Measurements from ENCODE around the gene MAST4. TPM values are rescaled to one million over a fixed set of nuclear protein-coding genes. Genes with fewer than 3 reads are reported as not detected.

MAST4 gene
- total and polyA plus RNA-seq, 4 donors = 17.1 to 34.6 (median 21.0) TPM

DNA sequence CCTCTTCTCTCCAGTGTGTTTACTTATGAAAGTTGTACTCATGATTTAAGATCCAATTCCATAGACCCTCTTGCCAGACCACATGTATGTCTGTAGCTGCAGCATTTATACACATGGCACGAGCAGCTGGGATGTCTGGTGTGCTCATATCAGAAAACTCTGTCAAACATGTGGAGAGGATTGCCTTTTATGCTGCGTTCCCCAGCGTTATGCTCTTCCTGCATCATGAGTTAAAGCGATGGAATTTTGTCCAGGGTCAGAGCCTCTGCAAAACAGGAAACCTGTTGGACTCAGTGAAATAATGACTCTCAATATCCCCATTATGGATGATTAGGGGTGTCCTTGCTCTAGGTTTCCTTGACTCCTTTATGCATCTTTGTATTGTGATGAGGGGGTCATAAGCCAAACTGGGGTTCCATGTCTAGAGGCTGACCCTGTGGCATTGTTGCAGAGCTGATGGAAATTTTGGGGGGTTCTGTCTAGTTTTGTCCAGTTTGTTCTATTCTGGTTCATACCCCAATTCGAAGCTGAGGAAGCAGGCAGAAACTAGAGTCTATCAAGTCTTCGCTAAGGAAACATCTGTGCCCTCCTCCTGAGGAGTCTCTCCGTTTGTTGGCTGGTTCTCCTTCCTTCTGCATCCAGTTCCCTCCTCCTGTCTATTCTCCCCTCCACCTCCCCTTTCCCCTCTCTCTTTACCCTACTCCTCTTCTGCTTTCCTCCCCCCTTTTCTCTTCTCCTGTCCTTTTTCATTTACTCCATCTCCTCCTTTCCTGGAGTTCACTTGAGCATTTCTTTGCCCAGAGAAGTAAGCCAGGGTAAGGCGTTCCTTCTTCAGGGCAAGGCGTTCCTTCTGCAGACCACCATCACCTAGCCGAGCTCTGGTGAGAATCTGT lies 252.8 kb downstream of the MAST4 start:
- Histone ChIP-seq H3K27ac (ENCODE audit: low read depth, low read length) (peak overlapping the region; percentile 3), H3K4me1 (ENCODE audit: control insufficient read depth, insufficient read depth, low read length) (no peaks in the 10 kb centered on the region), H3K9me3 (ENCODE audit: control insufficient read depth, insufficient read depth, low read length) (no peaks in the 10 kb centered on the region), H3K27me3 (ENCODE audit: control insufficient read depth, insufficient read depth, low read length) (no peaks in the 10 kb centered on the region), H3K4me3 (ENCODE audit: low read depth, low read length) (no peak overlapping the region), H3K36me3 (ENCODE audit: control insufficient read depth, insufficient read depth, low read length) (no peaks in the 10 kb centered on the region)
- 79% methylated on average over 8 of the region's 10 CpGs for WGBS (ENCODE audit: insufficient coverage)
- no peak for DNase-seq (ENCODE audit: low read depth in 4 of 6, low spot score in 6 of 6)

DNA sequence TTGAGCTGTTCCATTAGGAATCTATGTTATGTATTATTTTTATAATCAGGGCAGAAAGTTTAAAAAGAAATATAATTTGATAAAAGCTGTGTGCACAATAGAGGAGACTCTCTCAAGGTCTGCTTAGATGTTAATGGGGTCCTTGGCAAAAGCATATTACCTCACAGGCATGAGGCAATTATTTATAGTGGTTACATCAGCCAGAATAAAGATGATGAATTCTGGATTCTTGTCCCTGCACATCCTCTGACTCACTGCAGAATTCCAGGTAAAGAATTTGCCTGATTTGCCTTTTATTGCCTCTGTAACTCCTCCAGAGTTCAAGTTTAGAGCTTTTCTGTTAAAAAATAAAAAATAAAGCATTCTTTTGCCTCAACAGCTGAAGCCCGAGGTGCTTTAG lies 253.6 kb downstream of the MAST4 start:
- no peaks in the 10 kb centered on the region for H3K36me3 ChIP-seq (ENCODE audit: control insufficient read depth, insufficient read depth, low read length)
- H3K4me3 ChIP-seq (ENCODE audit: low read depth, low read length) = no peak overlapping the region
- no peaks in the 10 kb centered on the region for H3K27me3 ChIP-seq (ENCODE audit: control insufficient read depth, insufficient read depth, low read length)
- no peaks in the 10 kb centered on the region for H3K4me1 ChIP-seq (ENCODE audit: control insufficient read depth, insufficient read depth, low read length)
- H3K9me3 ChIP-seq (ENCODE audit: control insufficient read depth, insufficient read depth, low read length) = no peaks in the 10 kb centered on the region
- no peak for DNase-seq (ENCODE audit: low read depth in 4 of 6, low spot score in 6 of 6)
- no peak overlapping the region for H3K27ac ChIP-seq (ENCODE audit: low read depth, low read length)
- WGBS (ENCODE audit: insufficient coverage) = no CpG with 5 or more reads among the region's 1 CpG

DNA sequence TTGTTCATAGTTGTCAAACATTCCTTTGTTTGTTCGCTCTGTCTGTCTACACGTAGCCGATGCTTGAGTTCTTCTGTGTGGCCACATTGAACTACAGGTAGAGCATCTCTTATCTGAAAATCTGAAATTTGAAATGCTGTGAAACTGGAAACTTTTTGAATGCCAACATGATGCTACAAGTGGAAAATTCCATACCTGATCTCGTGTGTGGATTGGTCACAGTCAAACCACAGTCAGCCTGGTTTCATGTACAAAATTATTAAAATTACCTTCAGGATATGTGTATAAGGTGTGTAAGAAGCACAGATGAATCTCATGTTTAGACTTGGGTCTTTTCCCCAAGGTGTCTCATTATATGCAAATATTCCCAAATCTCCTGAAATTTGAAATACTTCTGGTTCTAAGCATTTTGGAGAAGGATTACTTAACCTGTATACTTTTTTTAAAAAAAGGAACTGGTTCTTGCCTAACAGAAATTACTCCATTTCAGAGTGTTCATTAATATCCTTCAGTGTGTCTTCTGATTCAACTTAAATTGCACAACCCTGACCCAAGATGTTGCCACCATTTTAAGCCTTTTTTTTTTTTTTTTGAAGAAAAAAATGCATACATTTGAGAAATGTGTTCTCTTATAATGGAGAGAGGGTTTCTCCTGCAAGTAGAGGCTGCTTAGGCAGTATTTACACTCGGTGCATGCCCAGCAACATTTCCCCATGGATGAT lies 254.3 kb downstream of the MAST4 start:
- Histone ChIP-seq H3K4me3 (ENCODE audit: low read depth, low read length) (no peak overlapping the region), H3K27ac (ENCODE audit: low read depth, low read length) (no peak overlapping the region), H3K4me1 (ENCODE audit: control insufficient read depth, insufficient read depth, low read length) (no peaks in the 10 kb centered on the region), H3K36me3 (ENCODE audit: control insufficient read depth, insufficient read depth, low read length) (no peaks in the 10 kb centered on the region), H3K27me3 (ENCODE audit: control insufficient read depth, insufficient read depth, low read length) (no peaks in the 10 kb centered on the region), H3K9me3 (ENCODE audit: control insufficient read depth, insufficient read depth, low read length) (no peaks in the 10 kb centered on the region)
- no peak for DNase-seq (ENCODE audit: low read depth in 4 of 6, low spot score in 6 of 6)
- 95% methylated on average over 3 of the region's 5 CpGs for WGBS (ENCODE audit: insufficient coverage)

DNA sequence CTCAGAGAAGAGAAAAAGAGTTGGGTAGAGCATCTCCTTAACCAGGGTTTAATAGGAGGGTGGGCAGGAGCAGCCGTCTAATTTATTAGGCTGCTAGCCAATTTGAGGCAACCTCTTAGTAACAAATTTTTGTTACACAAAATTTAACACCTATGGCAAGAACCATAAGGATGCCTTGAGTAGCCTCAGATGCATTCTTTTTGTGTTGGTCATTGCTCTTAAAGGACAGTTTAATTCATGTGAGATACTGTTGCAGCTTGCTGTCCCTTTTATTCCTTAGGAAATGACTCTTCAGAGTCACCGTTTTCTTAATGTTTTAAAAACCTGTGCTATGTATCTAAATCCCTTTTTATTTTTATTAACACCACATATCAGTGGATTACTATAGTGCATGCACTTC lies 255.1 kb downstream of the MAST4 start:
- Histone ChIP-seq H3K27ac (ENCODE audit: low read depth, low read length) (no peak overlapping the region), H3K4me3 (ENCODE audit: low read depth, low read length) (no peak overlapping the region), H3K27me3 (ENCODE audit: control insufficient read depth, insufficient read depth, low read length) (no peaks in the 10 kb centered on the region), H3K36me3 (ENCODE audit: control insufficient read depth, insufficient read depth, low read length) (no peaks in the 10 kb centered on the region), H3K9me3 (ENCODE audit: control insufficient read depth, insufficient read depth, low read length) (no peaks in the 10 kb centered on the region), H3K4me1 (ENCODE audit: control insufficient read depth, insufficient read depth, low read length) (no peaks in the 10 kb centered on the region)
- no CpG with 5 or more reads among the region's 2 CpGs for WGBS (ENCODE audit: insufficient coverage)
- DNase-seq (ENCODE audit: low read depth in 4 of 6, low spot score in 6 of 6) = no peak

DNA sequence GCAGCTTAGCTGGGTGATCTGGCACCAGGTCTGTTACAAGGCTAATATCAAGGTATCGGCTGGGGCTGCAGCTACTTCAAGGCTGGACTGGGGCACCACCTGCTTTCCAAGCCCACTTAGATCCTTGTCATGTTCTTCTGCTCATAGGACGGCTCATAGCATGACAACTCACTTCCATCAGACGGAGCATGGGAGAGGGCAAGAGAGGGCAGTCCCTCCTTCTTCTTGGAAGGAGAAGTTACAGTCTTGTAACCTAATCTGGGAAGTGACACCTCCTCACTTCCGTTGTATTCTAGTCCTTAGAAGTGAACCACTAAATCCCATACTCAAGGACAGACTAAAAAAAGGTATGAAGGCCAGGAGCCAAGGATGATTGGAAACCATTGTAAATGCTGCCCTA lies 258.2 kb downstream of the MAST4 start:
- Histone ChIP-seq H3K4me1 (ENCODE audit: control insufficient read depth, insufficient read depth, low read length) (no peaks in the 10 kb centered on the region), H3K4me3 (ENCODE audit: low read depth, low read length) (no peak overlapping the region), H3K27me3 (ENCODE audit: control insufficient read depth, insufficient read depth, low read length) (no peaks in the 10 kb centered on the region), H3K9me3 (ENCODE audit: control insufficient read depth, insufficient read depth, low read length) (no peaks in the 10 kb centered on the region), H3K27ac (ENCODE audit: low read depth, low read length) (no peak overlapping the region), H3K36me3 (ENCODE audit: control insufficient read depth, insufficient read depth, low read length) (no peaks in the 10 kb centered on the region)
- DNase-seq (ENCODE audit: low read depth in 4 of 6, low spot score in 6 of 6) = no peak
- WGBS (ENCODE audit: insufficient coverage) = 89% methylated on average over 3 of the region's 4 CpGs

DNA sequence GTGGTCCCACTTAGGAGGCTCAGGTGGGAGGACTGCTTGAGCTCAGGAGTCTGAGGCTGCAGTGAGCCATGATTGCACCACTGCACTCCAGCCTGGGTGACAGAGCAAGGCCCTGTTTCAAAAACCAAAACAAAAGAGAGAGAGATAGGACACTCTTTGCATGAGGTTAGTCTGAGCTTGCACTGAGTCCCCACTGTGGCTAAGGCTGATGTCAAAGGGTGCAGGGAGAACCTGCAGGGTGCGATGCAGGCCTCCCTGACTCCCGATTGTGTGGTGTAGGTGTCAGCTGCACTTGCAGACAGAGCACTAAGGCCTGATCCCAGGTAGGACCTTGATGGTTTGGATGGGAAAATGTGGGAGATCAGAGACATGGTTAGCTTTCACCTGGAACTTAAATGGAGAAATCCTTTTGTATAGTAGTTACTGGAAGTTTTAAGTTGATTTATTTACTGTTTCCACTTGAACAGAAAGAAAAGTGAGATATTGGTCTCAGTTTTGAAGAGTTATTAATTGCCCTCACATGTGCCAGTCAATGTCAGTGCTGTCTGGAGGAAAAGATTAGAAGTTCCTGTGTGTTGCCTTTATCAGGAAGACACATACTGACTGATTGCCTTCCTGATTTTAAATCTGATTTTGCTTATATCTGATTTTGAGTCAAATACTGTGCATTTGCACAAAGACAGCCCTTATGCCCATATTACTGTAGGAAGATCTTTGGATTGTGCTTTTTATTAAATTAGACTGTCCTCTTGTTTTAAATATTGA lies 260.0 kb downstream of the MAST4 start:
- H3K9me3 ChIP-seq (ENCODE audit: control insufficient read depth, insufficient read depth, low read length) = no peaks in the 10 kb centered on the region
- no peak for DNase-seq (ENCODE audit: low read depth in 4 of 6, low spot score in 6 of 6)
- H3K4me3 ChIP-seq (ENCODE audit: low read depth, low read length) = no peak overlapping the region
- no peaks in the 10 kb centered on the region for H3K36me3 ChIP-seq (ENCODE audit: control insufficient read depth, insufficient read depth, low read length)
- 73% methylated on average over 2 of the region's 2 CpGs for WGBS (ENCODE audit: insufficient coverage)
- H3K27me3 ChIP-seq (ENCODE audit: control insufficient read depth, insufficient read depth, low read length) = peaks cover 5% of the 10 kb centered on the region
- H3K4me1 ChIP-seq (ENCODE audit: control insufficient read depth, insufficient read depth, low read length) = no peaks in the 10 kb centered on the region
- no peak overlapping the region for H3K27ac ChIP-seq (ENCODE audit: low read depth, low read length)

DNA sequence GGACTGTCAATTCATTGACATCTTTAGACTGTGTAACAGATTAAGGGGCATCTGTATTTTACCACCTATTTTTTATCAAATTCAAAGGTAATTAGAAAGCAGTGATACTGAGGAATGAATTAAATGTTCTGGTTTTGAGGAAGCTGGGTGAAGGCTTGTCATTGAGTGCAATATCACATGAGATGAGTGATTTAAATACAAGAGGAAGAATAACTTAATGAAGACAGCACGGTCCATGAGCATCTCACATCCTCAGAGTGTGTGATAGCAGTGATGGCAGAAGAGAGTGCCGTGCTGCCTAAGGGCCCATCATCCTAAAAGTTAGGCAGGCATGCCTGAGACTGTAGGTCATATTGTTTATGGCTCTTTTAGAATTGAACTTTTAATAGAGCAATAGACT lies 263.3 kb downstream of the MAST4 start:
- no peaks in the 10 kb centered on the region for H3K36me3 ChIP-seq (ENCODE audit: control insufficient read depth, insufficient read depth, low read length)
- peaks cover 4% of the 10 kb centered on the region for H3K4me1 ChIP-seq (ENCODE audit: control insufficient read depth, insufficient read depth, low read length)
- H3K4me3 ChIP-seq (ENCODE audit: low read depth, low read length) = no peak overlapping the region
- H3K27ac ChIP-seq (ENCODE audit: low read depth, low read length) = no peak overlapping the region
- DNase-seq (ENCODE audit: low read depth in 4 of 6, low spot score in 6 of 6) = no peak
- H3K9me3 ChIP-seq (ENCODE audit: control insufficient read depth, insufficient read depth, low read length) = no peaks in the 10 kb centered on the region
- peaks cover 7% of the 10 kb centered on the region for H3K27me3 ChIP-seq (ENCODE audit: control insufficient read depth, insufficient read depth, low read length)
- WGBS (ENCODE audit: insufficient coverage) = 85% methylated on average over 2 of the region's 2 CpGs

DNA sequence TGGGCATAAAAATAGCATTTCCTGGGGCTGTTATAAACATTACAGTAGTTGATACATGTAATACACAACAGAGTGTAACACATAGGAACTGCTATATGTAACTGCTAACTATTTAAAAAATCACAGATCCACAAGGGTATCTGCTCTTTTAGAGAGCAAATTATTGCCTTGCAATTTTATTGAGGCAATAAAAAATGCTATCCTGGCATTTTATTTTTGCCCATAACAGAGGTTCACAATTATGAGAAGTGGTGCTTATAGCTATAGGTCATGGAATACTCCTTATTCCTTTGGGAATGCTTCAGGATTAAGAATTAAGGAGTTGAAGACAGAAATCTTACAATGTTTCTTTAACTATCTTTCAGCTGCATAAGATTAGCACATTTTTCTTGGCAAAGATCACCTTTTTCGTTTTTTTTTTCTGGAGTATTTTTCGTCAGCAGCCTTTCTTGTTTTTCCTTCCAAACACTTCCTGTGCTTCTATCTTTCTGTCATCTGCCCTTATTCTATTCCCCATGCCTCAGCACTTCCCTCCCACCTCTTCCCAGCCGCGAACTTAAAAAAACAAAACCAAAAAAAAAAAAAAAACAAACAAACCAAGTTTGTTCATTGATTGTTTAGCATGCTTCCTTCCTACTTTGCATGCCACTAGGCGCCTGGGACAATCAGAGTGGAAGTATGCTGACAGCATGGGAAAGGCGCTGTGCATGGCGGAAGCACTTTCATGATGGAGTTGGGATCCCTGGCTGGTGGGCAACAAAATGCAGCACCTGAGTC lies 264.2 kb downstream of the MAST4 start:
- Histone ChIP-seq H3K4me1 (ENCODE audit: control insufficient read depth, insufficient read depth, low read length) (peaks cover 4% of the 10 kb centered on the region), H3K9me3 (ENCODE audit: control insufficient read depth, insufficient read depth, low read length) (no peaks in the 10 kb centered on the region), H3K36me3 (ENCODE audit: control insufficient read depth, insufficient read depth, low read length) (no peaks in the 10 kb centered on the region), H3K27ac (ENCODE audit: low read depth, low read length) (no peak overlapping the region), H3K27me3 (ENCODE audit: control insufficient read depth, insufficient read depth, low read length) (peaks cover 7% of the 10 kb centered on the region), H3K4me3 (ENCODE audit: low read depth, low read length) (no peak overlapping the region)
- DNase-seq (ENCODE audit: low read depth in 4 of 6, low spot score in 6 of 6) = peak in 1 of 6 donors; percentile 63
- WGBS (ENCODE audit: insufficient coverage) = 28% methylated on average over 4 of the region's 7 CpGs

DNA sequence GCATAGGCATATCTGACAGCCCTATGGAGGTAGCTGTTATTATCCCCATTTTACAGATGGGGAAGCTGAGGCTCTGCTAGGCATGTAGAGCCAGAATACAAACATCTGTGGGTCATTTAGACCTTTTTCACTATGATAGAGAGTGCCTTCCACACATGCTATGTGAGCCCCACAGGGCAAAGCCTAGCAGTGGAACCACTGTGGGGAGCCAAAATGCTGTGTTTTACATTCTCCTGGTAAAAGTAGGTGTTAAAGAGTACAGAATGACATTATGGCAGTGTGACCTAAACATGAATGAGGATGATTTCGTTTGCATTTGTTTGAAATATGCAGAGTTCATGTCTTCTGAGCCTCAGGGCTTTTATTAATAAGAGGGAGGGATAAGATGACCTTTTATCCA lies 265.2 kb downstream of the MAST4 start:
- no peak overlapping the region for H3K27ac ChIP-seq (ENCODE audit: low read depth, low read length)
- peaks cover 7% of the 10 kb centered on the region for H3K27me3 ChIP-seq (ENCODE audit: control insufficient read depth, insufficient read depth, low read length)
- WGBS (ENCODE audit: insufficient coverage) = no CpG with 5 or more reads among the region's 1 CpG
- H3K36me3 ChIP-seq (ENCODE audit: control insufficient read depth, insufficient read depth, low read length) = no peaks in the 10 kb centered on the region
- H3K4me3 ChIP-seq (ENCODE audit: low read depth, low read length) = no peak overlapping the region
- no peak for DNase-seq (ENCODE audit: low read depth in 4 of 6, low spot score in 6 of 6)
- no peaks in the 10 kb centered on the region for H3K9me3 ChIP-seq (ENCODE audit: control insufficient read depth, insufficient read depth, low read length)
- H3K4me1 ChIP-seq (ENCODE audit: control insufficient read depth, insufficient read depth, low read length) = peaks cover 4% of the 10 kb centered on the region
